HFFc6 (cell line): Measurements from ENCODE around the gene SPATA31D4. TPM values are rescaled to one million over a fixed set of nuclear protein-coding genes. Genes with fewer than 3 reads are reported as not detected.

Source experiments
- total RNA-seq, 6 experiments: library from RNA; stranded (reverse); fragmentation: NEBNext Ultra II Directional; extraction: Animal tissue kit (Norgen Biotek cat#: 25700); gene quantifications; 2 replicates in 1 of 6; 3 replicates in 5 of 6; pipeline ENCODE4 v1.2.3, GENCODE V29; 2021

The SPATA31D4 gene
- total RNA-seq, 6 experiments from 2014 or later = not detected

Other genes starting within 250 kb of the SPATA31D4 start
- 10 to 100 TPM in 4 of 6 experiments, 1 to 10 TPM in 2; 6.7 to 15.3 (median 13.0) TPM for gene TLE1, start 238.9 kb upstream of the SPATA31D4 start, total RNA-seq
- gene SPATA31D3, start 15.1 kb downstream of the SPATA31D4 start, total RNA-seq = not detected
- gene SPATA31D1, start 60.3 kb downstream of the SPATA31D4 start, total RNA-seq = not detected